Osteocyte (in vitro differentiated cells): Measurements from ENCODE around the gene SGMS1. TPM values are rescaled to one million over a fixed set of nuclear protein-coding genes. Genes with fewer than 3 reads are reported as not detected.

ENCODE experiments used
- DNase-seq: peaks from one replicate; pipeline ENCODE4 v3.0.0; 2021; ENCODE audit warnings: mixed read lengths; ENCODE audit not compliant: unreplicated experiment; ENCODE audit errors: extremely low spot score
- H3K27ac Mint-ChIP-seq: one replicate; pipeline ENCODE4 v1.8.0; 2021; ENCODE audit warnings: mild to moderate bottlenecking, mixed read lengths; ENCODE audit not compliant: unreplicated experiment
- H3K27me3 Mint-ChIP-seq: one replicate; pipeline ENCODE4 v1.8.0; 2021; ENCODE audit warnings: mixed read lengths; ENCODE audit not compliant: unreplicated experiment
- H3K36me3 Mint-ChIP-seq: one replicate; pipeline ENCODE4 v1.8.0; 2021; ENCODE audit warnings: mixed read lengths; ENCODE audit not compliant: unreplicated experiment
- H3K4me1 Mint-ChIP-seq: one replicate; pipeline ENCODE4 v1.8.0; 2021; ENCODE audit warnings: mixed read lengths; ENCODE audit not compliant: unreplicated experiment
- H3K4me3 Mint-ChIP-seq: one replicate; pipeline ENCODE4 v1.8.0; 2021; ENCODE audit warnings: mild to moderate bottlenecking, moderate library complexity, mixed read lengths; ENCODE audit not compliant: unreplicated experiment
- H3K9me3 Mint-ChIP-seq: one replicate; pipeline ENCODE4 v1.8.0; 2021; ENCODE audit warnings: mixed read lengths; ENCODE audit not compliant: unreplicated experiment
- CTCF ChIP-seq: fragments of 200-600 bp; sonication (generic); IDR thresholded peaks from 2 replicates; pipeline ENCODE4 v1.5.0; 2021; ENCODE audit warnings: antibody characterized with exemption, mild to moderate bottlenecking, moderate library complexity
- total RNA-seq: library from RNA; stranded (reverse); gene quantifications from 2 replicates; pipeline ENCODE4 v1.2.1, GENCODE V29; 2021

The SGMS1 gene
- total RNA-seq, 1 donor from 2014 or later = 21.0 TPM

GRCh38 chr10:50558371-50558770, 65.4 kb downstream of the SGMS1 start:
- TF ChIP-seq CTCF = no peak
- Mint-ChIP-seq H3K4me1 (peaks cover 38% of the 10 kb centered on the region), H3K9me3 (no peaks in the 10 kb centered on the region), H3K36me3 (no peaks in the 10 kb centered on the region), H3K27ac (no peak overlapping the region), H3K4me3 (no peak overlapping the region), H3K27me3 (no peaks in the 10 kb centered on the region)
- no peak for DNase-seq

GRCh38 chr10:50557130-50557682, 66.5 kb downstream of the SGMS1 start:
- H3K27me3 Mint-ChIP-seq = no peaks in the 10 kb centered on the region
- no peak overlapping the region for H3K4me3 Mint-ChIP-seq
- H3K9me3 Mint-ChIP-seq = no peaks in the 10 kb centered on the region
- H3K27ac Mint-ChIP-seq = no peak overlapping the region
- no peaks in the 10 kb centered on the region for H3K36me3 Mint-ChIP-seq
- DNase-seq = no peak
- TF ChIP-seq CTCF = no peak
- peaks cover 38% of the 10 kb centered on the region for H3K4me1 Mint-ChIP-seq

DNA sequence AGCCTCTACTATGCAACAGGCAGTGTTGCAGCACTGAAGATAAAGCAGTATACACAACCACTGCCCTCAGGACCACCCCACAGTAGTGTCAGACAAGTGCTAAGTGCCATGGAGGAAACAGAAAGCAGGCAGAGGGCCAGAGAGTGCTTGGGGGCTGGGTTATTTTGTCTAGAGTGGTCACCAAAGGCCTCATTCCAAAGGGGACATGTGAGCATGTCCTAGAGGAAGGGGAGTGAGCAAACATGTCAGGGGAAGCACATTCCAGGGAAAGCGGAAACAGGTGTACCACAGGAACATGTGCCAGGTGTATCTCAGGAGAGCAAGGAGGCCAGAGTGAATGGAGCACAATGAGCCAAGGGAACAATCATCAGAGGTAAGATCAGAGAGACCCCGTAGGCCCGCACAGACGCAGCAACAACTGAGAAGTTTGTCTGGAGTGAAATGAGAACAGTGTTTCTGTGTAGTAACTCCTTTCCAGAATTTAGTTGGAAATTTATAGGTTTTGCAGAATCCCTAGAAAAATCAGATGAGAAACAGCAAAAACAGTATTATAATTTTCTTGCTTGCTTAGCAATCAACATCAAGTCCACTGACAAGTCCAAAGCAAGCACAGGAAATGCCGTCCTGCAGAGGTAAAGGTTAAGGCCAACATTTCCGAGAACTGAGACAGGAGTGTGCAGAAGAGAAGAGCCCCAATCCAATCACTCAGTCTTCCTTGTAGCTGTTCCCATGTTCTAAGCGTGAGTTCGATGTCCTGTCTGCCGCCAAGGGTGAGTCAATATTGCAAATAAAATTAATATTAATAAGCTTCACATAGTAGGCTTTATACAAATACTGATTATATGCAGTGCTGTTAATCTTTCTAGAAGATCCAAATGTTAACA, 67.3 kb downstream of the SGMS1 start:
- Mint-ChIP-seq H3K27ac (no peak overlapping the region), H3K4me3 (no peak overlapping the region), H3K4me1 (peaks cover 32% of the 10 kb centered on the region), H3K27me3 (no peaks in the 10 kb centered on the region), H3K36me3 (no peaks in the 10 kb centered on the region), H3K9me3 (no peaks in the 10 kb centered on the region)
- no peak for TF ChIP-seq CTCF
- no peak for DNase-seq

DNA sequence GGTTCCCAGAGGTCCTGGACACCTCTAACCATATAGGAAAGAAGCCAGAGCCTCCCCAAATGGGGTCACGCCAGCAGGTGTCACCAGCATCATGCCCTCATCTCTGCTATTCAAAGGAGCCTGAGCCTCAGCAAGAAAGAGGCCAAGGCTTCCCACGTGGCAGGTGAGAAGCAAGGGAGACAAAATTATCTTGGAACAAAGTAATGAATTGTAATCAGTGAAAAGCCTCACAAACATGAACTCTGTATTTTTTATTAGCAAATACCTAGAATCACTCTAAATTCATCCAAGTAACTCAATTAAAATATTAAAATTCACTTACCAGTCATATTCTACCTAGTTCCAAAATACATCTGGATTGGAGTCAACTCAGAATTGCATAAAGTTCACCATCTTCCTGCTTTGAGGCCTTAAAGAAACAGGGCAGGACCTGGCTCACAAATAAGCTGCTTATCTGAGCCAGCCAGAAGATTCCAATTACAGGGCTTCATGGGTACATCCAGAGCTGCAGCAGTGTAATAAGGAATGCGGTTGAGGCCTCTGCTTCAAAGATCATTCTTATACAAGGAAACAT, 68.7 kb downstream of the SGMS1 start:
- Mint-ChIP-seq H3K27me3 (no peaks in the 10 kb centered on the region), H3K4me1 (peaks cover 28% of the 10 kb centered on the region), H3K27ac (no peak overlapping the region), H3K9me3 (no peaks in the 10 kb centered on the region), H3K4me3 (no peak overlapping the region), H3K36me3 (no peaks in the 10 kb centered on the region)
- no peak for TF ChIP-seq CTCF
- DNase-seq = no peak

- DNase-seq = no peak
- no peaks in the 10 kb centered on the region for H3K27me3 Mint-ChIP-seq
- TF ChIP-seq CTCF = no peak
- no peak overlapping the region for H3K27ac Mint-ChIP-seq
- H3K36me3 Mint-ChIP-seq = no peaks in the 10 kb centered on the region
- no peaks in the 10 kb centered on the region for H3K9me3 Mint-ChIP-seq
- H3K4me1 Mint-ChIP-seq = peaks cover 25% of the 10 kb centered on the region
- H3K4me3 Mint-ChIP-seq = no peak overlapping the region
Observed at GRCh38 chr10:50554376-50554994, 69.3 kb downstream of the SGMS1 start.
